ENCODE measurements around the gene EPSTI1.

DNA sequence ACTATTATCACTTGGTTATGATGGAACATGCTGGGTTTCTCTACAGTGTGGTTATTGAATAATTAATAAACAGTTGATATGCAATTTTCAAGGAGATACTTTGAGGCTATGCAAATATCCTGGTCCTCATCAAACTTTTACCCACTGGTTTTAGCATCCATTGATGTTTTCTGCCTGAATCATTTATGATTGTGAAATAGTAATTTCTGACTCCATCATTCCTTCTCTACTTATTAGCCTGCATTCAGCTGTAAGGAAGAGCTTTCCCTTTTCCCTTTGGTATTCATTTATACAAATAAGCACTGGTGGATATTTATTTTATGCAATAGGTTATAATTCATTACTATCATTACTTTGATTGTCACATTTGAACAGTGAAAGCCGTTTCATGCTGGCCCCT is 17.5 kb upstream of the EPSTI1 start:
- TF ChIP-seq, protein P1, sequence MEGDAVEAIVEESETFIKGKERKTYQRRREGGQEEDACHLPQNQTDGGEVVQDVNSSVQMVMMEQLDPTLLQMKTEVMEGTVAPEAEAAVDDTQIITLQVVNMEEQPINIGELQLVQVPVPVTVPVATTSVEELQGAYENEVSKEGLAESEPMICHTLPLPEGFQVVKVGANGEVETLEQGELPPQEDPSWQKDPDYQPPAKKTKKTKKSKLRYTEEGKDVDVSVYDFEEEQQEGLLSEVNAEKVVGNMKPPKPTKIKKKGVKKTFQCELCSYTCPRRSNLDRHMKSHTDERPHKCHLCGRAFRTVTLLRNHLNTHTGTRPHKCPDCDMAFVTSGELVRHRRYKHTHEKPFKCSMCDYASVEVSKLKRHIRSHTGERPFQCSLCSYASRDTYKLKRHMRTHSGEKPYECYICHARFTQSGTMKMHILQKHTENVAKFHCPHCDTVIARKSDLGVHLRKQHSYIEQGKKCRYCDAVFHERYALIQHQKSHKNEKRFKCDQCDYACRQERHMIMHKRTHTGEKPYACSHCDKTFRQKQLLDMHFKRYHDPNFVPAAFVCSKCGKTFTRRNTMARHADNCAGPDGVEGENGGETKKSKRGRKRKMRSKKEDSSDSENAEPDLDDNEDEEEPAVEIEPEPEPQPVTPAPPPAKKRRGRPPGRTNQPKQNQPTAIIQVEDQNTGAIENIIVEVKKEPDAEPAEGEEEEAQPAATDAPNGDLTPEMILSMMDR (IDR thresholded peaks at IDR 0.05) = no peak
- TF ChIP-seq ZFX (IDR thresholded peaks at IDR 0.05; ENCODE audit: borderline replicate concordance) = no peak
